RWPE2 (cell line): ENCODE results near the gene KRTAP4-12.
"Not testable (repeated sequence)": the region's sequence is repeated elsewhere in the genome, so short reads cannot be mapped to it uniquely, and the experiment has no call there.

ENCODE experiments used
- ATAC-seq: fragments of 200-7000 bp; cut with Tn5 transposase; 3 replicates; pipeline ENCODE4 v1.9.1; 2021; ENCODE audit warnings: low read depth
- DNase-seq: peaks from one replicate; pipeline ENCODE4 v3.0.0-alpha.2; 2020; ENCODE audit warnings: low spot score
- H3K27ac ChIP-seq: fragments of 450-650 bp; 2 replicates; pipeline ENCODE4 v1.5.1; 2017; ENCODE audit warnings: mild to moderate bottlenecking; ENCODE audit not compliant: poor library complexity, severe bottlenecking
- H3K27me3 ChIP-seq: fragments of 250-450 bp; sonication (Bioruptor Pico); 2 replicates; pipeline ENCODE4 v1.5.1; 2021; ENCODE audit warnings: mild to moderate bottlenecking, moderate library complexity; ENCODE audit not compliant: insufficient read depth, poor library complexity, severe bottlenecking
- H3K36me3 ChIP-seq: fragments of 250-450 bp; sonication (Bioruptor Pico); 2 replicates; pipeline ENCODE4 v1.5.1; 2020; ENCODE audit warnings: low read depth, mild to moderate bottlenecking, moderate library complexity
- H3K4me1 ChIP-seq: fragments of 250-450 bp; sonication (Bioruptor Pico); 2 replicates; pipeline ENCODE4 v1.5.1; 2021; ENCODE audit warnings: mild to moderate bottlenecking, moderate library complexity; ENCODE audit not compliant: insufficient read depth, poor library complexity, severe bottlenecking
- H3K4me3 ChIP-seq: fragments of 250-450 bp; sonication (Bioruptor Pico); 2 replicates; pipeline ENCODE4 v1.5.1; 2021; ENCODE audit warnings: mild to moderate bottlenecking, moderate library complexity; ENCODE audit not compliant: severe bottlenecking
- H3K9me3 ChIP-seq: fragments of 250-450 bp; sonication (Bioruptor Pico); 2 replicates; pipeline ENCODE4 v1.5.1; 2021; ENCODE audit warnings: mild to moderate bottlenecking, moderate library complexity; ENCODE audit not compliant: severe bottlenecking
- TF ChIP-seq, protein P1 (sequence below): fragments of 450-650 bp; IDR thresholded peaks from one replicate; pipeline ENCODE4 v1.5.1; 2017; ENCODE audit warnings: mild to moderate bottlenecking, moderate library complexity; ENCODE audit not compliant: poor library complexity, severe bottlenecking

The KRTAP4-12 gene

GRCh38 chr17:41123991-41124371 lies at the start of gene KRTAP4-12:
TSS of gene KRTAP4-12 (minus strand) at chr17:41124182. CDS start at chr17:41124122, 60 bp downstream.
- not testable (repeated sequence) for H3K27me3 ChIP-seq, H3K27ac ChIP-seq, DNase-seq, H3K4me3 ChIP-seq, H3K36me3 ChIP-seq, ATAC-seq, H3K9me3 ChIP-seq, H3K4me1 ChIP-seq

DNA sequence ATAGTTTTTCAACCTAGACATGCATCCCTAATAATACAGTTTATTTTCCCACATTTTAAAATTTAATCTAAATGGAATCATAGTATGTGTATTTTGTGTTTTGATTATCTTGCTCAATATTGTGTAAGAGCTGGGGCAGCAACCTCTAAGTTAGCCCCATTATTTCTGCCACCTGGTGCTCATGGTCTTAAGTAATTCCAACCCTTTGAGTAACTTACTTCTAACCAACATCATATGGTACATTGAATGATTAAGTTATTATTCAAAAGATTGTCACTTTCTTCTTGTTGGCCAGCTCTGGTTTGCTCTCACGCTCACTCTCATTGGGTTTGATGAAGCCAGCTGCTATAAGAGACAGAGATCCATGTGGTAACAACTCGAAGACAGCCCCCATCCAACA lies 47.9 kb upstream of the KRTAP4-12 start:
- Histone ChIP-seq H3K27me3 (no peaks in the 10 kb centered on the region), H3K4me1 (no peaks in the 10 kb centered on the region), H3K36me3 (no peaks in the 10 kb centered on the region), H3K9me3 (no peaks in the 10 kb centered on the region), H3K27ac (no peak overlapping the region), H3K4me3 (no peak overlapping the region)
- TF ChIP-seq, protein P1, sequence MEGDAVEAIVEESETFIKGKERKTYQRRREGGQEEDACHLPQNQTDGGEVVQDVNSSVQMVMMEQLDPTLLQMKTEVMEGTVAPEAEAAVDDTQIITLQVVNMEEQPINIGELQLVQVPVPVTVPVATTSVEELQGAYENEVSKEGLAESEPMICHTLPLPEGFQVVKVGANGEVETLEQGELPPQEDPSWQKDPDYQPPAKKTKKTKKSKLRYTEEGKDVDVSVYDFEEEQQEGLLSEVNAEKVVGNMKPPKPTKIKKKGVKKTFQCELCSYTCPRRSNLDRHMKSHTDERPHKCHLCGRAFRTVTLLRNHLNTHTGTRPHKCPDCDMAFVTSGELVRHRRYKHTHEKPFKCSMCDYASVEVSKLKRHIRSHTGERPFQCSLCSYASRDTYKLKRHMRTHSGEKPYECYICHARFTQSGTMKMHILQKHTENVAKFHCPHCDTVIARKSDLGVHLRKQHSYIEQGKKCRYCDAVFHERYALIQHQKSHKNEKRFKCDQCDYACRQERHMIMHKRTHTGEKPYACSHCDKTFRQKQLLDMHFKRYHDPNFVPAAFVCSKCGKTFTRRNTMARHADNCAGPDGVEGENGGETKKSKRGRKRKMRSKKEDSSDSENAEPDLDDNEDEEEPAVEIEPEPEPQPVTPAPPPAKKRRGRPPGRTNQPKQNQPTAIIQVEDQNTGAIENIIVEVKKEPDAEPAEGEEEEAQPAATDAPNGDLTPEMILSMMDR = no peak
- ATAC-seq (no peak), DNase-seq (no peak)

DNA sequence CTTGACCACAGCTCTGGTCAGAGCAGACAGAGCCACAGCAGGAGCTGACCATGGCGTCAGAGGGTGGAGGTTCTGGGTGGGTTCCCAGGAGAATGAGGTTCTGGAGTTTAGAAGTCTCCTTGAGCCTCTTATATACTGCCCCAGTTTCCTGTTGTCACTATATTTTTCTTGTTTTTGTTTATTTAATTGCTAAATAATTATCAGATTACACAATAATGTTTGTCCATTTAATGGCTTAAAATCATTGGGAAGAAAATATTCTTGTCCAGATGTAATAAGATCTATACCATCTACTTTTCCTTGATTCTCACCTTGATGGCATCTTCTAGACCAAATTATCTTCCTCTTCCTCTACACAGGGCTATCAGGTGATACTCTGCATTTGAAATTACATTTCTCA lies 44.1 kb upstream of the KRTAP4-12 start, which contains the start of gene KRTAP4-3:
TSS of gene KRTAP4-3 (minus strand) at position 101 of the 400 bp plus-strand sequence. CDS start at position 52, 49 bp downstream.
- H3K36me3 ChIP-seq = no peaks in the 10 kb centered on the region
- no peak within 1 kb of the TSS for H3K4me3 ChIP-seq
- ATAC-seq = no peak

DNA sequence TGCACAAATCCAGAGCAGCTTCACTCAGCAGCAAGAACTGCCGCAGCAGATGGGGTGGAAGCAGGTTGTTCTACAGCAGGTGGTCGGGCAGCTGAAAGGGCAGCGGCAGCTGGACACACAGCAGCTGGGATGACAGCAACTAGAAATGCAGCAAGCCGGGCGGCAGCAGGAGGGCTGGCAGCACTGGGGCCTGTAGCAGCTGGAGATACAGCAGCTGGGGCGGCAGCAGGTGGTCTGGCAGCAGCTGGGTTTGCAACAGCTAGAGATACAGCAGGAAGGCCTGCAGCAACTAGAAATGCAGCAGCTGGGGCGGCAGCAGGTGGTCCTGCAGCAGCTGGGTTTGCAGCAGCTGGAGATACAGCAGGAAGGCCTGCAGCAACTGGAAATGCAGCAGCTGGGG lies 43.6 kb upstream of the KRTAP4-12 start:
- TF ChIP-seq, protein P1 = no peak
- Histone ChIP-seq H3K27ac (no peak overlapping the region), H3K9me3 (no peaks in the 10 kb centered on the region), H3K27me3 (no peaks in the 10 kb centered on the region), H3K36me3 (no peaks in the 10 kb centered on the region), H3K4me1 (no peaks in the 10 kb centered on the region), H3K4me3 (no peak overlapping the region)
- DNase-seq (no peak), ATAC-seq (no peak)

More for the DNA sequence above, 44.1 kb upstream of the KRTAP4-12 start, which contains the start of gene KRTAP4-3:
- Histone ChIP-seq H3K27ac (no peak within 1 kb of the TSS), H3K4me1 (no peaks in the 10 kb centered on the region), H3K27me3 (no peaks in the 10 kb centered on the region), H3K9me3 (no peaks in the 10 kb centered on the region)
- DNase-seq = no peak
- TF ChIP-seq, protein P1 = no peak

DNA sequence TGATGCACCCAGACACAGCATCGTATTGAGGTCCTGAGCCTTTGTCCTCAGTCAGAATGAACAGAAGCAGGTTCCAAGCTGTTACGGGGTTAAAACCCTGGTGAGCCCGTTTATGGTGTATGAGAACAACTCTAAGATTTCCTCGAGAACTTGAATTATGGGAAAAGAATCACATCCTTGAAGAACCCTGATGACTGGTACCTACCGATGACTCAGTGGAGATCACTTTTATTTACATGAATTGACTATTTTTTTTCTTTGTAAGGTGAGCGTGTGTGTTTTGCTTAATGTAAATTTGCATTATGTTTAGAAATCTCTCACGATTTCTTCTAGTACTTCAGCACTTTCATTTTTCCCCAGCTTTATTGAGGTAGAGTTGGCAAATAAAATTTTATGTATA lies 39.8 kb upstream of the KRTAP4-12 start:
- H3K4me1 ChIP-seq = no peaks in the 10 kb centered on the region
- TF ChIP-seq, protein P1 = no peak
- ATAC-seq = no peak
- H3K27ac ChIP-seq = no peak overlapping the region
- H3K27me3 ChIP-seq = no peaks in the 10 kb centered on the region
- no peak for DNase-seq
- H3K9me3 ChIP-seq = no peaks in the 10 kb centered on the region
- H3K4me3 ChIP-seq = no peak overlapping the region
- H3K36me3 ChIP-seq = no peaks in the 10 kb centered on the region
